NCI-H2196 (cell line): ENCODE data around the gene CLEC20A.
"Not testable (repeated sequence)": the region's sequence is repeated elsewhere in the genome, so short reads cannot be mapped to it uniquely, and the experiment has no call there.

Source experiments
- DNase-seq: peaks from one replicate; lab custom pipeline; 2025; ENCODE audit not compliant: unreplicated experiment; lab: John Stamatoyannopoulos, UW

CLEC20A gene

GRCh38 chr1:178529364-178530036 is 32.7 kb upstream of the CLEC20A start:
- DNase-seq: no peak

DNA sequence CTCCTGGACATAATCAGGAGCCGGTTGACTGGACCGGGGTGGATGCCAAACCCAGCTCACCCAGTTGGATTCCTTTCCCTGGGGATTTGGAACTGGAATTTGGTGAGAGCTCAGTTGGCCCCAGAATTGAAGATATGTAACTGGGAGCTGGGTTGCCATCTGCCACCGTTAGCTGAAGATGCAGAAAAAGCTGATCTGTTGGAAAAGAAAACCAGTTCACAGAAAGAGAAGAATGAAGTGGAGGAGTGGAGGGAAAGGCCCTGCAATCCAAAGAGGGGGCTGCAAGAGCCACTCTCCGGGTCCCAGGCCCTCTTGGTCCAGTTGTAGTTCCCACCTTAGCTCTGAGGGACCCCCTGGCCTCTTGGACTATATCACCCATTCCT is 32.2 kb upstream of the CLEC20A start:
- no peak for DNase-seq

GRCh38 chr1:178528228-178528952 is 31.6 kb upstream of the CLEC20A start:
- DNase-seq: no peak

GRCh38 chr1:178527117-178527516 is 30.4 kb upstream of the CLEC20A start:
- no peak for DNase-seq

GRCh38 chr1:178521241-178521640 is 24.5 kb upstream of the CLEC20A start:
- DNase-seq: no peak

GRCh38 chr1:178520803-178521202 is 24.0 kb upstream of the CLEC20A start:
- no peak for DNase-seq

GRCh38 chr1:178518894-178519293 is 22.1 kb upstream of the CLEC20A start:
- DNase-seq: no peak

- DNase-seq: no peak
Measured at GRCh38 chr1:178516110-178516509, 19.3 kb upstream of the CLEC20A start.

GRCh38 chr1:178513278-178513983 is 16.7 kb upstream of the CLEC20A start:
- no peak for DNase-seq

- DNase-seq: no peak
Measured at GRCh38 chr1:178512566-178513277, 16.0 kb upstream of the CLEC20A start, which contains the start of gene TEX35. Gene TEX35, plus strand, starts transcription at chr1:178513109. Its CDS starts 80 bp downstream, at chr1:178513189.

DNA sequence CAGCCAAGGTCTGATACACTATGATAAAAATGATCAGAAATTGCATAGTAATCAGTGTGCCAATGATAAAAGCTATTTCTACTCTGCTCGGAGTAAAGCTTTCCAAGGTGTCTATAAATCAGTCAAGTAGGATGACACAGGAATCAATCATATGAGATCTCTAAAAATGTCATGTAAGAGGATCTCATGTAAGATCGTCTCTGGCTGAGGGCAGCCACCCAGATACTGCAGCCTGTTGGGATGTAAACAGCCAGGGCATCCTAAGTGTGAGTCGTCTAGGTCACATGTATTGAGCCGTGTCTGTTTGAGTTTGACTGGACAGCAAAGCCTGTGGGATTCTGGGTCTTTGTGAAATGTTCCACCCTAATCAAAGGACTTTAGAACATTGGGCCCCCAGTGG is 13.4 kb upstream of the CLEC20A start:
- no peak for DNase-seq

DNA sequence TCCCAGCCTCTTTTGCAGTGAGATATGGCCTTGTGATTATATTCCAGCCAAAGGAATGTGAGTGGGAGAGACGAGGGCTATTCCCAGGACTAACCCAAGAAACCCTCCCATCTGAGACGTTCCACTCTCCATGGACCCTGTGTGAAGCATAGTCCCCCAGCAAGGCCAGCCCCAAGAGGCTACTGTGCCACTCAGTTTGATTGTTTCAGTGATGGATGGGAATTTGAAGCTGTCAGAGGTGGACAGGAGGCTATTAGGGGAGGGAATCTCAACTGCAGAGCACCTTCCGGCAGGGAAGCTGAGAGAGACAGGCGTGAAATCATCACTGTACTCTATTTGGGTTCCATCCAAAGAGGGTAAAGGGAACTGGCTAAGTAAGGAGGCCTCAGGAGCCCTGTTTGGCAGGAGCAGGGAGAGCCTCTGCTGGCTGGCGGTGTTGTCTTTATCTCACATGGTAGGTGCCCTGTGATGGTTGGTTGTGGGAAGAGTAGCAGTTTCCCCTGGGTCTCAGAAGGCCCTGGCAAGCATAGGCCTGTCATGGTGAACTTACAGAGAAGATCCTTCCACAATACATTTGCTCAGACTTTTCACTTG is 12.7 kb upstream of the CLEC20A start:
- DNase-seq: no peak

DNA sequence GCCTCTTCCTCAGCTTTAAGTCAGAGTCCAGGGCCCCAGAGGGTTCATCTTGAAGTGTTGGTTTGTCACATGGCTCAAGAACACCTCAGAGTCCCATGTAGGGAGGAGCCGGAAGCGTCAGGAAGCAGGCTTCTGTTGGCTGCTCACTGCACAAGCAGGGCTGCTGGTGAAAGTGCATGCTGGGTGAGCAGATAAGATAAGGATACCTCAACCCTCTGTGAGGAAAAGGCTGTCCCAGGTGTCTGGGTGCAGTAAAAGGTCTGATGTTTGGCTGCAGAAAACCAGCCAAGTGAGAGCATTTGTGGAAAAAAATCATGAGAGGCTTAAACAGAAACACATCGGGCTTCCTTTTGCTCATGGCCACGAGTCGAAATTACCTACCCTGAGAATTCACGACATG is 9.9 kb upstream of the CLEC20A start:
- DNase-seq: no peak

- DNase-seq: no peak
Measured at GRCh38 chr1:178506177-178506576, 9.4 kb upstream of the CLEC20A start.

DNA sequence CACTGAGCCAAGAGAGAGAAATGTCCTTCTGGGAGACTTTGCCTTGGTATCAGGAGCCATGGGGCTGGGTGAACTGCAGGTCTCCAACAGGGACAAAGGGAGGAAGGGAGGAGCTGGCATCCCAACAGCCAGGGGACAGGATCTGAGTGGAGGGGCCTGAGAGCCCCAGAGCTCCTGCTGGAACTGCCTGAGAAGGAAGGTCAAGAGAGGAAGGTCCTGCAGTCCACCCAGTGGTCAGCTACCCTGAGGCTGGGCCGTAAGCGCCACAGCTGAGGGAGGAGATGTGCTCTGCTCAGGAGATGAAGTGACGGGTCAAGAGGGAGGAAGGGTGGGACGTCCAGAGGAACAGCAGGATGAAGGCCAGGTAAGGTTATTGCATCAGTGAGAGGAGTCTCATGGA is 7.5 kb upstream of the CLEC20A start:
- DNase-seq: no peak

- DNase-seq: no peak
Measured at GRCh38 chr1:178503849-178504248, 7.1 kb upstream of the CLEC20A start.

GRCh38 chr1:178503316-178503715 is 6.6 kb upstream of the CLEC20A start:
- not testable (repeated sequence) for DNase-seq

DNA sequence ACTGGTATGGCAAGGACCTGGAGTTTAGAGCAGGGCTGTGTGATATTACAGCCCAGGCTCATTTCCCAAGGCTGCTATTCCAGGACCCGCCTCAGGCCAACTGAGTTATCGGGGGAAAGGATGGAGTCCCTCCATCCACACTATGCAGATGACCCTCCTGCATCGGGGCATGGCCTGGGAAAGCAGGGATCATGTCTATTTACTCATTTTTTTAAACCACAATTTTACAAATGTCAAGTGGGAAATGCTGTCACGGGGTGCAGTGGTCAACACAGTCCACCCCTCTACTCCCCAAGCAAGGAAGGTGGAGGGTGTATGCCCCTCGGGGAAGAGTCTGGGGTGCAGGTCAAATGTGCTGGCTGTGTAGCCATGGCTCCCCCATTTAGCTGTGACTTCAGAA is 6.1 kb upstream of the CLEC20A start:
- DNase-seq: no peak

DNA sequence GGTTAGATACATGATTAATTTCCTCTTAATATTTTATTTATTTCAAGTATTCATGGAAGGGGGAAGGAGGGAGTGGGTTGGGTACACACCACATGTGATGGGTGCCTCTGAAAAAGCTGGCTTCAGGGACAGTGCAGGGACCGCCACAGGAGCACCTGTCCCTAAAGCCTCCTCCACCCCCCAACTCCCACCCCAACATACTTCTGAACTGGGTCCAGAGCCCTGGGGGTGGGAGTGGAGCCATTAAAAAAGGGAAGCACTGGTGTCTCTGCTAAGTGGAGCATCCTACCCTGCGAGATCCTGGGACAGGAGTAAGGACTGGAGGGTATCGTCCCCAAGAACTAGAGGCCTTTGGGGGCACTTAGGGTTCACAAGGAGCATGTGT is 5.6 kb upstream of the CLEC20A start:
- no peak for DNase-seq

- DNase-seq: peak; percentile 44
Measured at GRCh38 chr1:178501705-178502329, 5.1 kb upstream of the CLEC20A start.
